ENCODE results near the gene CATSPER1.

DNA sequence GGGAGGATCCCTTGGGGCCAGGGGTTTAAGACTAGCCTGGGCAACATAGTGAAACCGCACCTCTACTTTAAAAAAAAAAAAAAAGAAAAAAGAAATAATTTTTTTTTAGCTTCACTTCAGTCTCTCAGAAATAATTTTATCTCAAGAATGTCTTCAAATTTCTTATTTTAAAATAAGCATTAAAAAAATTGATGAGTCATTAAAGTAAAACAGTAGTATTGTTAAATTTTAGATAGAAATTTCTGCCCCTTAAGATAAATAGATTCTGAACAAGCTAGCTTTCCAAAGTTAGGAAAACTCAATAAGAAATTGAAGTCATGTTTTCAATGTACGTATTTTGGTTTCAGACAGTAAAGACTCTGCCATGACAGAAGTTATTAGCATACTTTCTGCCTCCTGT is 36.1 kb upstream of the CATSPER1 start:
- TF ChIP-seq, protein P1, sequence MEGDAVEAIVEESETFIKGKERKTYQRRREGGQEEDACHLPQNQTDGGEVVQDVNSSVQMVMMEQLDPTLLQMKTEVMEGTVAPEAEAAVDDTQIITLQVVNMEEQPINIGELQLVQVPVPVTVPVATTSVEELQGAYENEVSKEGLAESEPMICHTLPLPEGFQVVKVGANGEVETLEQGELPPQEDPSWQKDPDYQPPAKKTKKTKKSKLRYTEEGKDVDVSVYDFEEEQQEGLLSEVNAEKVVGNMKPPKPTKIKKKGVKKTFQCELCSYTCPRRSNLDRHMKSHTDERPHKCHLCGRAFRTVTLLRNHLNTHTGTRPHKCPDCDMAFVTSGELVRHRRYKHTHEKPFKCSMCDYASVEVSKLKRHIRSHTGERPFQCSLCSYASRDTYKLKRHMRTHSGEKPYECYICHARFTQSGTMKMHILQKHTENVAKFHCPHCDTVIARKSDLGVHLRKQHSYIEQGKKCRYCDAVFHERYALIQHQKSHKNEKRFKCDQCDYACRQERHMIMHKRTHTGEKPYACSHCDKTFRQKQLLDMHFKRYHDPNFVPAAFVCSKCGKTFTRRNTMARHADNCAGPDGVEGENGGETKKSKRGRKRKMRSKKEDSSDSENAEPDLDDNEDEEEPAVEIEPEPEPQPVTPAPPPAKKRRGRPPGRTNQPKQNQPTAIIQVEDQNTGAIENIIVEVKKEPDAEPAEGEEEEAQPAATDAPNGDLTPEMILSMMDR (IDR thresholded peaks at IDR 0.05) = no peak
- TF ChIP-seq POLR2A (IDR thresholded peaks at IDR 0.05) = no peak
- TF ChIP-seq POLR2AphosphoS5 (IDR thresholded peaks at IDR 0.05; ENCODE audit: insufficient read depth in 1 of 2, low read depth in 1 of 2) = no peak

All from vagina (tissue), 2 donors.